ENCODE data around the gene SLC4A7. TPM values are rescaled to one million over a fixed set of nuclear protein-coding genes. Genes with fewer than 3 reads are reported as not detected.

The SLC4A7 gene
- total and polyA plus RNA-seq, 4 donors: 3.3 to 87.1 (median 11.9) TPM

DNA sequence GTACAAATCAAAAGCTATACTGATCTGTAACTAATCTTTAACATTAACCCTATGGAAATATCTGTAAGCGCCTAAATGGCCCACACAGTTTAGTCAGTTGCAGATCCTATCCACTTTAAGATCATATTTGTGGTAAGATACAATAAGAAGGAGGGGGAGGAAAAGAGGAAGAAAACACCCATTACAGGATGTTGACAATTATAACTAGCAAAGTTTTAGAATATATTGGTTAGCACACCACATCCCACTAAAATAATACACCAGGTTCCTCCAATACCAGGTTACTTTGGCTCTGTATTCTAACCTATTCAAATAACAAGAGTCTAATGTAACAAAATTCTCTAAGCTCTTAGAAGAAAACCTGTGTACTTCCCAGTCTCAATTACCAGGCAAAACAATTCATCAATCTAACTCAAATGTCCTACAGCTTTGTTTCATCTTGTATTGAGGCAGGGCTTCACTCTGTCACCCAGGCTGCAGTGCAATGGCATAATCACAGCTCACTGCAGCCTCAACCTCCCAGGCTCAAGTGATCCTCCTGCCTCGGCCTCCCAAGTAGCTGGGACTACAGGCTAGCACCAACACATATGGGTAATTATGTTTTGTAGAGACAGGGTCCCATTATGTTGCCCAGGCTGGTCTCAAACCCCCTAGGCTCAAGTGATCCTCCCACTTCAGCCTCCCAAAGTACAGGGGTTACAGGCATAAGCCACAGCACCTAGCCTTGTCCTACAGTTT, 4.2 kb downstream of the SLC4A7 start:
- Histone ChIP-seq H3K27me3 (ENCODE audit: control insufficient read depth in 3 of 3, insufficient read depth in 3 of 3, low read length in 2 of 3) (no peaks in the 10 kb centered on the region), H3K27ac (ENCODE audit: low read depth in 1 of 2, low read length in 1 of 2) (no peak overlapping the region), H3K9me3 (ENCODE audit: control insufficient read depth in 4 of 4, insufficient read depth in 3 of 4, low read length in 3 of 4) (no peaks in the 10 kb centered on the region), H3K4me3 (no peak overlapping the region), H3K4me1 (ENCODE audit: control insufficient read depth in 5 of 5, insufficient read depth in 5 of 5, low read length in 5 of 5) (peaks cover 0 to 9% (median 0%) of the 10 kb centered on the region in 5 donors), H3K9ac (ENCODE audit: insufficient read depth in 1 of 2, low read length in 2 of 2) (no peak overlapping the region), H3K36me3 (ENCODE audit: control insufficient read depth in 4 of 4, insufficient read depth in 4 of 4, low read length in 4 of 4) (peaks cover 0 to 2% (median 0%) of the 10 kb centered on the region in 4 donors)
- DNase-seq (no peak), ATAC-seq (ENCODE audit: insufficient read depth, low FRiP score) (no peak)
- WGBS, 2 donors: 73 to 82% methylated on average over 2 of the region's 2 CpGs
- TF ChIP-seq, protein P1, sequence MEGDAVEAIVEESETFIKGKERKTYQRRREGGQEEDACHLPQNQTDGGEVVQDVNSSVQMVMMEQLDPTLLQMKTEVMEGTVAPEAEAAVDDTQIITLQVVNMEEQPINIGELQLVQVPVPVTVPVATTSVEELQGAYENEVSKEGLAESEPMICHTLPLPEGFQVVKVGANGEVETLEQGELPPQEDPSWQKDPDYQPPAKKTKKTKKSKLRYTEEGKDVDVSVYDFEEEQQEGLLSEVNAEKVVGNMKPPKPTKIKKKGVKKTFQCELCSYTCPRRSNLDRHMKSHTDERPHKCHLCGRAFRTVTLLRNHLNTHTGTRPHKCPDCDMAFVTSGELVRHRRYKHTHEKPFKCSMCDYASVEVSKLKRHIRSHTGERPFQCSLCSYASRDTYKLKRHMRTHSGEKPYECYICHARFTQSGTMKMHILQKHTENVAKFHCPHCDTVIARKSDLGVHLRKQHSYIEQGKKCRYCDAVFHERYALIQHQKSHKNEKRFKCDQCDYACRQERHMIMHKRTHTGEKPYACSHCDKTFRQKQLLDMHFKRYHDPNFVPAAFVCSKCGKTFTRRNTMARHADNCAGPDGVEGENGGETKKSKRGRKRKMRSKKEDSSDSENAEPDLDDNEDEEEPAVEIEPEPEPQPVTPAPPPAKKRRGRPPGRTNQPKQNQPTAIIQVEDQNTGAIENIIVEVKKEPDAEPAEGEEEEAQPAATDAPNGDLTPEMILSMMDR (IDR thresholded peaks at IDR 0.05; ENCODE audit: control extremely low read depth, extremely low read depth): no peak

- H3K4me1 ChIP-seq (ENCODE audit: control insufficient read depth in 5 of 5, insufficient read depth in 5 of 5, low read length in 5 of 5): peaks cover 0 to 4% (median 0%) of the 10 kb centered on the region in 5 donors
- H3K27ac ChIP-seq (ENCODE audit: low read depth in 1 of 2, low read length in 1 of 2): no peak overlapping the region
- H3K4me3 ChIP-seq: no peak overlapping the region
- ATAC-seq (ENCODE audit: insufficient read depth, low FRiP score) (no peak), DNase-seq (no peak)
- no peak overlapping the region for H3K9ac ChIP-seq (ENCODE audit: insufficient read depth in 1 of 2, low read length in 2 of 2)
- 80 to 81% methylated on average over 6 of the region's 6 CpGs for WGBS, 2 donors
- H3K9me3 ChIP-seq (ENCODE audit: control insufficient read depth in 4 of 4, insufficient read depth in 3 of 4, low read length in 3 of 4): no peaks in the 10 kb centered on the region
- TF ChIP-seq, protein P1 (IDR thresholded peaks at IDR 0.05; ENCODE audit: control extremely low read depth, extremely low read depth): no peak
- no peaks in the 10 kb centered on the region for H3K27me3 ChIP-seq (ENCODE audit: control insufficient read depth in 3 of 3, insufficient read depth in 3 of 3, low read length in 2 of 3)
- no peaks in the 10 kb centered on the region for H3K36me3 ChIP-seq (ENCODE audit: control insufficient read depth in 4 of 4, insufficient read depth in 4 of 4, low read length in 4 of 4)
These were observed 12.1 kb downstream of the SLC4A7 start for GRCh38 chr3:27471923-27472550.

- TF ChIP-seq, protein P1 (IDR thresholded peaks at IDR 0.05; ENCODE audit: control extremely low read depth, extremely low read depth): no peak
- no peak for ATAC-seq (ENCODE audit: insufficient read depth, low FRiP score)
These were observed 15.8 kb downstream of the SLC4A7 start for GRCh38 chr3:27468283-27468886.

More at GRCh38 chr3:27468283-27468886, 15.8 kb downstream of the SLC4A7 start:
- H3K9me3 ChIP-seq (ENCODE audit: control insufficient read depth in 4 of 4, insufficient read depth in 3 of 4, low read length in 3 of 4): no peaks in the 10 kb centered on the region
- H3K9ac ChIP-seq (ENCODE audit: insufficient read depth in 1 of 2, low read length in 2 of 2): no peak overlapping the region
- WGBS, 2 donors: 98 to 99% methylated on average over 5 of the region's 5 CpGs
- no peaks in the 10 kb centered on the region for H3K27me3 ChIP-seq (ENCODE audit: control insufficient read depth in 3 of 3, insufficient read depth in 3 of 3, low read length in 2 of 3)
- no peak for DNase-seq
- H3K4me1 ChIP-seq (ENCODE audit: control insufficient read depth in 5 of 5, insufficient read depth in 5 of 5, low read length in 5 of 5): peaks cover 0 to 4% (median 0%) of the 10 kb centered on the region in 5 donors
- H3K36me3 ChIP-seq (ENCODE audit: control insufficient read depth in 4 of 4, insufficient read depth in 4 of 4, low read length in 4 of 4): no peaks in the 10 kb centered on the region
- H3K27ac ChIP-seq (ENCODE audit: low read depth in 1 of 2, low read length in 1 of 2): no peak overlapping the region
- H3K4me3 ChIP-seq: no peak overlapping the region

All from lung (tissue), 12 donors.